Measurements from ENCODE around the gene ALKBH4. TPM values are rescaled to one million over a fixed set of nuclear protein-coding genes. Genes with fewer than 3 reads are reported as not detected.
"Not testable (repeated sequence)": the region's sequence is repeated elsewhere in the genome, so short reads cannot be mapped to it uniquely, and the experiment has no call there.

ALKBH4 gene
- total RNA-seq, 1 donor from 2014 or later: 10.0 TPM

DNA sequence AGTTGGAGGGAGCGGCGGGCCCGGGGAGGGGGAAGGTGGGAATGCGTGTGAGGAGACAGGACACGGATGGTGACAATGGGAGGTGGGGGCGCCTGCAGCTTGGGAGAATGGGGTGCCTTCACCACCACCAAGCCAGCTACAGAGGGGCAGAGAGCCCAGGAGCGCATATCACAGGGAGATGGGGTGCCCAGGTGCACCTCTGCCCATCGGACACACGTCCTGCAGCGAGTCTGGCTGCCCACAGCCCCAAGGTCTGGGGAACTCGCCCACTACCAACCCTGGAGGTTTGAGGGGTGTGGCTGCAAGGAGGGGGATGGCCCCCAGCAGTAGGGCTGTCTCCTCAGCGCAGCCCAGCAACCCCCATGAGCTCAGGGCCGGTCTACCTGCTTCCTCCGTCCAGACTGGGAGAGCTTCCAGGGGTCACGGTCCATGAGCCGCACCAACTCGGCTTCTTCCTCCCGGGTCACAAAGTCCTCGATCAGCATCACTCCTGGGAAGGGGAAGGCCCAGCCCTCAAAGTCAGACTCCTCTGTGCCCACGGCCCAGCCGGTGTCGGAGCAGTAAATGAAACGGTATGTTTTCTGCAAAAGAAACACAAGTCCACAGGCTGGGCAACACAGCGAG, 5.3 kb downstream of the ALKBH4 start:
- H3K36me3 ChIP-seq (ENCODE audit: control insufficient read depth, insufficient read depth, low read length): peaks cover 8% of the 10 kb centered on the region
- TF ChIP-seq, protein P1, sequence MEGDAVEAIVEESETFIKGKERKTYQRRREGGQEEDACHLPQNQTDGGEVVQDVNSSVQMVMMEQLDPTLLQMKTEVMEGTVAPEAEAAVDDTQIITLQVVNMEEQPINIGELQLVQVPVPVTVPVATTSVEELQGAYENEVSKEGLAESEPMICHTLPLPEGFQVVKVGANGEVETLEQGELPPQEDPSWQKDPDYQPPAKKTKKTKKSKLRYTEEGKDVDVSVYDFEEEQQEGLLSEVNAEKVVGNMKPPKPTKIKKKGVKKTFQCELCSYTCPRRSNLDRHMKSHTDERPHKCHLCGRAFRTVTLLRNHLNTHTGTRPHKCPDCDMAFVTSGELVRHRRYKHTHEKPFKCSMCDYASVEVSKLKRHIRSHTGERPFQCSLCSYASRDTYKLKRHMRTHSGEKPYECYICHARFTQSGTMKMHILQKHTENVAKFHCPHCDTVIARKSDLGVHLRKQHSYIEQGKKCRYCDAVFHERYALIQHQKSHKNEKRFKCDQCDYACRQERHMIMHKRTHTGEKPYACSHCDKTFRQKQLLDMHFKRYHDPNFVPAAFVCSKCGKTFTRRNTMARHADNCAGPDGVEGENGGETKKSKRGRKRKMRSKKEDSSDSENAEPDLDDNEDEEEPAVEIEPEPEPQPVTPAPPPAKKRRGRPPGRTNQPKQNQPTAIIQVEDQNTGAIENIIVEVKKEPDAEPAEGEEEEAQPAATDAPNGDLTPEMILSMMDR (IDR thresholded peaks at IDR 0.05; ENCODE audit: insufficient read depth, low read length, severe bottlenecking): no peak
- DNase-seq (ENCODE audit: low read depth) (no peak), FAIRE-seq (no peak)
- H3K27me3 ChIP-seq (ENCODE audit: control insufficient read depth, insufficient read depth, low read length): no peaks in the 10 kb centered on the region
- H3K4me3 ChIP-seq (ENCODE audit: low read depth, low read length): no peak overlapping the region

DNA sequence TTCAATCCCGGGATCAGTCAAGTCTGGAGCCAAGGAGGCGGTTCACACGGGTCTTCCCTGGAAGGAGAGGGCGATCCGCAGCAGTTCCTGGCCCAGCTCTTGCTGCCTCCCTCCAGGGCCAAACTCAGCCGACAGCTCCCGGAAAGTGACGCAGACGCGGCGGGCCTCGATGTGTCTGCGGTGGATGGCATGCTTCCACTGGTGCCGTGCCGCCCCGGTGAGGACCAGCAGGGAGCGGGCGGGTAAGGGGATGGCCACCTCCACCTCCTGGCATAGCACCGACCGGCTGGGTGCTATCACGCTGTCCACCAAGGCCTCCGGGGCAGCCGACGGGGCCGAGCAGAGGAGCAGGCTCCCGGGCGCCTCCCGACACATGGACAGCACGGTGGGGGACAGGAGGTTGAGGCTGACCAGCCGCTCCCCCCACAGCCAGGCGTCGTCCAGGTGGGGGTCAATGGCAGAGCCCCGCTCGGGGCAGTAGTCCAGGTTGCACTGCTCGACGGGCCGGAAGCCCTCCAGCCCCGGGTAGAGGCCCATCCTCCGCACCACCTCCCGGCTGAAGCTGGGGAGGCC, 7.2 kb downstream of the ALKBH4 start:
- H3K4me3 ChIP-seq (ENCODE audit: low read depth, low read length): no peak overlapping the region
- H3K36me3 ChIP-seq (ENCODE audit: control insufficient read depth, insufficient read depth, low read length): peaks cover 8% of the 10 kb centered on the region
- no peak for FAIRE-seq
- DNase-seq (ENCODE audit: low read depth): no peak
- TF ChIP-seq, protein P1 (IDR thresholded peaks at IDR 0.05; ENCODE audit: insufficient read depth, low read length, severe bottlenecking): no peak
- H3K27me3 ChIP-seq (ENCODE audit: control insufficient read depth, insufficient read depth, low read length): no peaks in the 10 kb centered on the region

DNA sequence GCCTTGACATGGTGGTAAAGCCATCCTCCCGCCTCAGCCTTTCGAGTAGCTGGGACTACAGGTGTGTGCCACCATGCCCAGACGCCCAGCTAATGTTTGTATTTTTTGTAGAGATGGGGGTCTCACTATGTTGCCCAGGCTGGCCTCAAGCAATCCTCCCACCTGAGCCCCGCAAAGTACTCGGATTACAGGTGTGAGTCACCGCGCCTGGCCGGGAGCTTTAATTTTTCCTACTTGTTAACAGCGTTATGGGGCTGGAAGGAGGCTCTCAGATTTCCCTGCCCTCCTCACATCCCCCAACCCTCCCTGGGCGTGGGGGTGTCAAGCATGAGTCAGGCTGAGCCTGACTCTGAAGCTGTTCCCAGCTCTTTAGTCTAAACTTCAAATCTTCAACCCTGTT, 8.3 kb downstream of the ALKBH4 start:
- Histone ChIP-seq H3K36me3 (ENCODE audit: control insufficient read depth, insufficient read depth, low read length) (peaks cover 8% of the 10 kb centered on the region), H3K27me3 (ENCODE audit: control insufficient read depth, insufficient read depth, low read length) (no peaks in the 10 kb centered on the region), H3K4me3 (ENCODE audit: low read depth, low read length) (no peak overlapping the region)
- DNase-seq (ENCODE audit: low read depth) (no peak), FAIRE-seq (no peak)
- TF ChIP-seq, protein P1 (IDR thresholded peaks at IDR 0.05; ENCODE audit: insufficient read depth, low read length, severe bottlenecking): no peak

DNA sequence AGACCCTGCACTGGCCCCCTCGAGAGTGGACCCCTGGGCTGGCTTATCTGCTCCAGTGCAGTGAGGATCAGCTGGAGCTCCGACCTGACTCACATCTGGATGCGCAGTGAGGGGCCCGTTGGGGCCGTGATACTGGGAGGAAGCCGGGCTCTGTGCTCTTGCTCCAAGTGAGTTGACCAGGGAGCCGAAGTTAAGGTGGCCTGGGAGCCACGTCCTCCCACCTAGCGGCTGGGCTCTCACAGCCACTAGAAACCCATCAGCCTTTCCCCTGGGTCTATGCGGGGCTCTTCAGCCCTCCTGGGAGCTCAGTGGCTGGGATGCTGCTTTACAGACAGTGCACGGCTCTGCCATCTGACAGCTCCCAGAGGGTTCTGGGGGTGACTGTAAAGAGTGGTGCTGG, 9.1 kb downstream of the ALKBH4 start:
- no peaks in the 10 kb centered on the region for H3K27me3 ChIP-seq (ENCODE audit: control insufficient read depth, insufficient read depth, low read length)
- FAIRE-seq (no peak), DNase-seq (ENCODE audit: low read depth) (no peak)
- no peak overlapping the region for H3K4me3 ChIP-seq (ENCODE audit: low read depth, low read length)
- peaks cover 8% of the 10 kb centered on the region for H3K36me3 ChIP-seq (ENCODE audit: control insufficient read depth, insufficient read depth, low read length)
- TF ChIP-seq, protein P1 (IDR thresholded peaks at IDR 0.05; ENCODE audit: insufficient read depth, low read length, severe bottlenecking): no peak

DNA sequence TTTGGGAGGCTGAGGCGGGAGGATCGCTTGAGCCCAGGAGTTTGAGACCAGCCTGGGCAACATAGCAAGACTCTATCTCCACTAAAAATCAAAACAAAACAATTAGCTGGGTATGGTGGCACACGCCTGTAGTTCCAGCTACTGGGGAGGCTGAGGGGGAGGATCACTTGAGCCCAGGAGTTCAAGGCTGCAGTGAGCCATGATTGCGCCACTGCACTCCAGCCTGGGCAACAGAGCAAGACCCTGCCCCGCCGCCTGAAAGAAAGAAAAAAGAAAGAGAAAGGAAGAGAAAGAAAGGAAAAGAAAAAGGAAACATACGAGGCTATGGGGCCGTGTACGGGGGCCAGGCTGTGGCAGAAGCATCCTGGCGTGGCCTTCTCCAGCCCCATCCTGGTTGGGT, 9.7 kb downstream of the ALKBH4 start:
- not testable (repeated sequence) for FAIRE-seq; DNase-seq (ENCODE audit: low read depth)

DNA sequence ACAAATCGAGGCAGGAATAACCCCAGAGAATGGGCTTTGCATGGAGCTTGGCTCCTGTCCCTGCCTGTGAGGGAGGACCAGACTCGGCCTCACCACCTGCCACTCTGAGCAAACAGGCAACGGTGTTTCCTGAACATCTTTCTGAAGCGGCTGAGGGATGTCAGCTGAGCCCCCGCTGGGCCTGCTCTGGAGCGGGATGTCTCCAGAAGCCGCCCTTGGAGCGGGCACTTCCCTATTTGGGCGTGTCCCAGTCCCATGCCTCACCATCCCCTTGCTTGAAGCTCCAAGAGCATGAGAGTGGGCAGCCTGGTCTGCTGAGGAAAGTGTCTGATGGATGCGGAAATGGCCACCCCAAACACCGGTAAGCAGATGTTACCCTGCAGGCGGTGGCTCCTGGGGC, 10.2 kb downstream of the ALKBH4 start:
- FAIRE-seq (peak; percentile 80), DNase-seq (ENCODE audit: low read depth) (no peak)
- Histone ChIP-seq H3K36me3 (ENCODE audit: control insufficient read depth, insufficient read depth, low read length) (peaks cover 7% of the 10 kb centered on the region), H3K27me3 (ENCODE audit: control insufficient read depth, insufficient read depth, low read length) (no peaks in the 10 kb centered on the region), H3K4me3 (ENCODE audit: low read depth, low read length) (no peak overlapping the region)
- TF ChIP-seq, protein P1 (IDR thresholded peaks at IDR 0.05; ENCODE audit: insufficient read depth, low read length, severe bottlenecking): no peak

More for the DNA sequence above, 9.7 kb downstream of the ALKBH4 start:
- H3K4me3 ChIP-seq (ENCODE audit: low read depth, low read length); H3K27me3 ChIP-seq (ENCODE audit: control insufficient read depth, insufficient read depth, low read length); H3K36me3 ChIP-seq (ENCODE audit: control insufficient read depth, insufficient read depth, low read length): not testable (repeated sequence)
